DND-41 (cell line): ENCODE results near the gene CENPX.

Experiments used
- ATAC-seq: fragments of 200-7000 bp; cut with Tn5 transposase; 3 replicates; pipeline ENCODE4 v1.9.1; 2021; ENCODE audit warnings: low read depth; ENCODE audit not compliant: insufficient read depth
- DNase-seq: peaks from one replicate; pipeline ENCODE4 v3.0.0-alpha.2; 2020
- H2AFZ ChIP-seq: 2 replicates; pipeline ENCODE4 v1.6.0; 2012; ENCODE audit warnings: low read depth, low read length
- H3K27ac ChIP-seq: 2 replicates; pipeline ENCODE4 v1.5.1; 2012; ENCODE audit warnings: low read length, inconsistent platforms
- H3K27me3 ChIP-seq: fragments of 200-600 bp; sonication (generic); 2 replicates; pipeline ENCODE4 v1.6.0; 2012; ENCODE audit warnings: low read length, mild to moderate bottlenecking, inconsistent platforms; ENCODE audit not compliant: insufficient read depth, poor library complexity
- H3K36me3 ChIP-seq: 2 replicates; pipeline ENCODE4 v1.5.1; 2012; ENCODE audit warnings: low read length, inconsistent platforms; ENCODE audit not compliant: insufficient read depth
- H3K4me1 ChIP-seq: 2 replicates; pipeline ENCODE4 v1.5.1; 2012; ENCODE audit warnings: mild to moderate bottlenecking, low read length; ENCODE audit not compliant: insufficient read depth
- H3K4me2 ChIP-seq: 2 replicates; pipeline ENCODE4 v1.6.0; 2012; ENCODE audit warnings: mild to moderate bottlenecking, moderate library complexity, low read length, inconsistent platforms; ENCODE audit not compliant: insufficient read depth
- H3K4me3 ChIP-seq, 2 experiments: fragments of 200-600 bp in 1 of 2; shearing (Covaris generic) in 1 of 2; 2 replicates each; pipeline ENCODE4 v1.5.1; 2012 to 2016; ENCODE audit warnings: inconsistent platforms in 2 of 2, low read length in 2 of 2, mild to moderate bottlenecking in 2 of 2, low read depth in 1 of 2, moderate library complexity in 1 of 2
- H3K79me2 ChIP-seq: 2 replicates; pipeline ENCODE4 v1.6.0; 2012; ENCODE audit warnings: low read length, inconsistent platforms; ENCODE audit not compliant: insufficient read depth
- H3K9ac ChIP-seq: 2 replicates; pipeline ENCODE4 v1.6.0; 2012; ENCODE audit warnings: low read depth, mild to moderate bottlenecking, inconsistent platforms, low read length, moderate library complexity
- H3K9me3 ChIP-seq: 2 replicates; pipeline ENCODE4 v1.5.1; 2012; ENCODE audit warnings: low read length, moderate library complexity, mild to moderate bottlenecking, inconsistent platforms; ENCODE audit not compliant: insufficient read depth, severe bottlenecking
- H4K20me1 ChIP-seq: 2 replicates; pipeline ENCODE4 v1.6.0; 2012; ENCODE audit warnings: low read length; ENCODE audit not compliant: insufficient read depth
- EZH2 ChIP-seq: IDR thresholded peaks from 3 replicates; pipeline ENCODE4 v1.6.1; 2012; ENCODE audit warnings: borderline replicate concordance, low read depth, mild to moderate bottlenecking, moderate library complexity, low read length, inconsistent platforms; ENCODE audit not compliant: severe bottlenecking
- TF ChIP-seq, protein P1 (sequence below): IDR thresholded peaks from 2 replicates; pipeline ENCODE4 v1.5.1; 2012; ENCODE audit warnings: borderline replicate concordance, low read length, moderate library complexity, mild to moderate bottlenecking; ENCODE audit not compliant: poor library complexity, severe bottlenecking; ENCODE audit errors: extremely low read depth

CENPX gene

DNA sequence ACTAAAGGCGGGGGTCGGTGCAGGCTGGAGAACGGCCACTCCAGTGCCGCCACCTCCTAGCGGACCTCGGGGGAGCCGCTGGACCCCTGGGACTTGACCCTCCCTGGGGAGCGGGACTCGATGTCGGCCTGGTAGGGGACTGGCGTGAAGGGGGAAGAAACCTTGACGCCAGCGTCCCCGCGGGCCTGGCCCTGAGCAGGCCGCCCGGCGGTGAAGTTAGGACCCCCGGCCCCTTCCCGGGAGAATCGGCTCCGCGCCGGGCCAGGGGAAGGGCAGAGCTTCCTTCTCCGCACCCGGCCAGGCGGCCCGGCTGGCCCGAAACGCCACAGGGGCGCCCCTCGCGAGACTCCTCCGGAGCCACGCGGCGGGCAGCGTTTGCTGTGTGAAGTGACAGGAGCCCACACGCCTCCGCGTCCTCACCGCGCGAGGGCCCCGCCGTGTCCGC is 42.5 kb upstream of the CENPX start:
- H3K27ac ChIP-seq: peak overlapping the region; percentile 77
- H3K79me2 ChIP-seq: peaks cover 33% of the 10 kb centered on the region
- H3K9me3 ChIP-seq: no peaks in the 10 kb centered on the region
- H3K4me1 ChIP-seq: peaks cover 43% of the 10 kb centered on the region
- DNase-seq (peak; percentile 35), ATAC-seq (peak; percentile 27; the same call in 2 of the 3 replicates)
- peak overlapping the region; percentile 87 for H3K9ac ChIP-seq
- peaks cover 46% of the 10 kb centered on the region for H3K36me3 ChIP-seq
- no peaks in the 10 kb centered on the region for H3K27me3 ChIP-seq
- no peak for TF ChIP-seq EZH2
- TF ChIP-seq, protein P1, sequence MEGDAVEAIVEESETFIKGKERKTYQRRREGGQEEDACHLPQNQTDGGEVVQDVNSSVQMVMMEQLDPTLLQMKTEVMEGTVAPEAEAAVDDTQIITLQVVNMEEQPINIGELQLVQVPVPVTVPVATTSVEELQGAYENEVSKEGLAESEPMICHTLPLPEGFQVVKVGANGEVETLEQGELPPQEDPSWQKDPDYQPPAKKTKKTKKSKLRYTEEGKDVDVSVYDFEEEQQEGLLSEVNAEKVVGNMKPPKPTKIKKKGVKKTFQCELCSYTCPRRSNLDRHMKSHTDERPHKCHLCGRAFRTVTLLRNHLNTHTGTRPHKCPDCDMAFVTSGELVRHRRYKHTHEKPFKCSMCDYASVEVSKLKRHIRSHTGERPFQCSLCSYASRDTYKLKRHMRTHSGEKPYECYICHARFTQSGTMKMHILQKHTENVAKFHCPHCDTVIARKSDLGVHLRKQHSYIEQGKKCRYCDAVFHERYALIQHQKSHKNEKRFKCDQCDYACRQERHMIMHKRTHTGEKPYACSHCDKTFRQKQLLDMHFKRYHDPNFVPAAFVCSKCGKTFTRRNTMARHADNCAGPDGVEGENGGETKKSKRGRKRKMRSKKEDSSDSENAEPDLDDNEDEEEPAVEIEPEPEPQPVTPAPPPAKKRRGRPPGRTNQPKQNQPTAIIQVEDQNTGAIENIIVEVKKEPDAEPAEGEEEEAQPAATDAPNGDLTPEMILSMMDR: no peak
- peak overlapping the region; percentile 81 for H2AFZ ChIP-seq
- peaks cover 34% of the 10 kb centered on the region for H4K20me1 ChIP-seq
- H3K4me3 ChIP-seq: peak overlapping the region; percentile 75 to 97
- H3K4me2 ChIP-seq: peak overlapping the region; percentile 100

DNA sequence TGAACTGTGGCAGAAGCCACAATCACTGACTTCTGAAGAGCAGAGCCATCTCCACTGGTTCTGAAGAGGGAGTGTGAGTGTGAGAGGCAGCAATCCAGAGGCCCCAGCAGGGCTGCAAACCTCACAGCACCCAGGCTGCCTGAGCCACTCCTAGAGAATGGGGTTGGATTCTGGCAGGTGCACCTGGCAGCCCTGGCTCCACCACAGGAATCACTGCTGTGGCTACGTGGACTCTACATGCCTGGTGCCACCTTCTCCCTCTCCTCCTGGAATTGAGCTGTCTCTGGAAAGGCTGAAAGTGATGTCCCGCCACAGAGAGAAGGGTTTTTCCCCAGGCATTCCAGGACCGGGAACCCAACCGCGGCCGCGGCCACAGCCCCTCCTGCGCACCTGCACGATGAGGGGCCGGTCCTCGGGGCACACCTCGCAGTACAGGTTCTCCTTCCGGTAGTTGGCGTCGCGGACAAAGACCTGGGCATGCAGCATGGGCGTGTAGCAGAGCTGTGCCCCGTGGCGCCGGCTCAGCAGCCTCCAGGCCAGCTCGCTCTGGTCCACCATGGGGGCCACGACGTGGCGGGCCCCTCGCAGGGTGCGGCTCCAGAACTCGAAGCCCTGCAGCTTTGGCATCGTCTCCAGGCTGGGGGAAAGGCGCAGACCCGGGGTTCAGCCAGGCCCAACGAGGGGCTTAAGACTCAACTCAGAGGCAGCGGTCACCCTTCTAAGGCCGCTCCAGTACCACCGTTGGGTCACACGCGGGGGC is 41.9 kb upstream of the CENPX start:
- no peaks in the 10 kb centered on the region for H3K9me3 ChIP-seq
- peak overlapping the region; percentile 87 for H3K9ac ChIP-seq
- peak overlapping the region; percentile 100 for H3K4me2 ChIP-seq
- H3K36me3 ChIP-seq: peaks cover 52% of the 10 kb centered on the region
- H3K79me2 ChIP-seq: peaks cover 33% of the 10 kb centered on the region
- DNase-seq: no peak
- peak overlapping the region; percentile 75 to 97 for H3K4me3 ChIP-seq
- TF ChIP-seq EZH2: no peak
- TF ChIP-seq, protein P1: no peak
- peak overlapping the region; percentile 77 for H3K27ac ChIP-seq
- no peaks in the 10 kb centered on the region for H3K27me3 ChIP-seq
- no peak for ATAC-seq
- H4K20me1 ChIP-seq: peaks cover 39% of the 10 kb centered on the region
- peak overlapping the region; percentile 81; the same call in 1 of the 2 replicates for H2AFZ ChIP-seq
- peaks cover 43% of the 10 kb centered on the region for H3K4me1 ChIP-seq

DNA sequence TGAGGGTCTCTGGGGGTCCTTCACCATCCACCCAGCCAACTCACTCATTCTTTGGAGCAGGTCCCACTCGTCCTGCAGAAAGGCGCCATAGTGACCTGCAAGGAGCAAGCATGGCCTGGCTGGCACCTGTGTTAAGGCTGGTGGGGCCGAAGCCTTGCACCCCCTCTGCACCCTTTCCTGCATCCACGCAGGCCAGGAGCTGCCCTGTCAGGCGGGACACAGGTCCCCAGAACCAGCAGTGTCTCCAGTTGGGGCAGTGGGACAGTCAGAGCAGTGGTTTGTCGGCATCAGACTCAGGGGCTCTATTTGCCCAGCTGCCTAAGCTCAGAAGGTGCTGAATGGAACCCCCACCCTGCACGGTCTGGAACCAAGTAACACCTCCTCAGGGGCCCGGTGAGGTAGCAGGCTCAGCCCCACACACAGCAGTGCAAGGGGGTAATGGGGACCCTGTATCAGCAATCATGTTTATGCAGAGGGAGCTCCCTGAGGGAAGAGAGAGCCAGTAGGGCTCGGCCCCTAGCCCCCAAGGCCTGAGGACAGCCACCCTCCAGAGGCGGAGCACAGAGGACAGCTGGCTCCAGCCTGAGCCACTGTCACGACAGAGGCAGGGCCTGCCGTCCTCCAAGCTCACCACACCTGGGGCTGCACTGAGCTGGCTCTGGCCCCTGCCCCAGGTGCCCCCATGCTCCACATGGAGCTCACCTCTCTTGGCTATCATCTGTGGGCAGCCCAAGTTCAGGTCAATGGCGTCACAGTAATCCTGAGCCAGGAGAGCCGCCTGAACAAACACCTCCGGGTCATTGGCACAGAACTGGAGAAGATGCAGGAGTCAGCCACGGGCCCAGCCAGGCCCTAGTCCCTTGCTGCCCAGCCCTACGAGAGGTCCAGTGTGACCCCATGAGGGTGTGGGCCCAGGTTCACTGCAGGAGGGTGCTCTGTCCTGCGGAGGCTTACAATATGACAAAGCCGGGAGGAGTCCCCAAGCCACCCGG is 41.0 kb upstream of the CENPX start:
- Histone ChIP-seq H3K4me3 (peak overlapping the region in 1 of 2 experiments; percentile 75; a peak in 3 of 4 replicates), H3K9me3 (no peaks in the 10 kb centered on the region), H3K27me3 (no peaks in the 10 kb centered on the region), H3K27ac (no peak overlapping the region; the same call in 1 of the 2 replicates), H3K4me1 (peaks cover 43% of the 10 kb centered on the region), H3K79me2 (peaks cover 33% of the 10 kb centered on the region), H3K36me3 (peaks cover 61% of the 10 kb centered on the region), H4K20me1 (peaks cover 47% of the 10 kb centered on the region), H3K9ac (peak overlapping the region; percentile 87), H3K4me2 (peak overlapping the region; percentile 100), H2AFZ (no peak overlapping the region)
- no peak for ATAC-seq
- no peak for DNase-seq
- TF ChIP-seq EZH2: no peak
- TF ChIP-seq, protein P1: no peak
